GM21367 (cell line): Measurements from ENCODE around the gene RAC3.

Experiments
- ATAC-seq: cut with Tn5 transposase; IDR thresholded peaks from one replicate; pipeline ENCODE4 v1.9.1; 2021; ENCODE audit not compliant: unreplicated experiment

Gene RAC3

DNA sequence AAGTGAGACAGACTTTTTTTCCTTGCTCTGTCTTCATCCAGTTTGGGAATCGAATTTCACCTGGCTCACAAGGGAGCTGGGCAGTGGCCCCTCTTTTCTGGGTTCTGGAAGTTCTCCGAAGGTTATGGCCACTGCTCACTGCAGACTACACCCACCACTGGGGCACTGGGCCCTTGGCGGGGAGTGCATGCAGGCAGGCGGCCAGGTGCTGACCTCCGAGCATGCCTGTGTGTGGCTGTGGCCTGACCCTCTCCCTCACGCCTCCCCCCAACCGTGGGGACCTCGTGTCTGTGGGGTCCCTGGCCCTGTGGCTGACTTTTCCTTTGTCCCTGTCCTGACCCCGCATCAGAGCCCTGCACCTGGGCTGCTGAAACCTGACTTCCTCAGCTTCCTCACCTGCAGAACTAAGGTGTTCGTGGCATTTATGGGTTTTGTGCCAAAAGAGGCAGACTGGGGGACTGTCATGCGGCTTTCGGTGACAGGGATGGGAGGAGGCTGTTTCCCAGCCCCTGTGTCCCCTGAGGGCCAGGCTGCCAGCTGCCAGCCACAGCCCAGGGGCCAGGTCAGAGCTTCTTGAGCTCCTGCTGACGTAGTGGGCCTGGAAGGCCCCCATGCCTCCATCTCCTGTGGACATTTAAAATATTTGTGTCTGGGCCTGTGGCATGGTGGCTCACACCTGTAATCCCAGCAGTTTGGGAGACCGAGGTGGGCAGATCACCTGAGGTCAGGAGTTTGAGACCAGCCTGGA lies 32.6 kb upstream of the RAC3 start:
- no peak for ATAC-seq

DNA sequence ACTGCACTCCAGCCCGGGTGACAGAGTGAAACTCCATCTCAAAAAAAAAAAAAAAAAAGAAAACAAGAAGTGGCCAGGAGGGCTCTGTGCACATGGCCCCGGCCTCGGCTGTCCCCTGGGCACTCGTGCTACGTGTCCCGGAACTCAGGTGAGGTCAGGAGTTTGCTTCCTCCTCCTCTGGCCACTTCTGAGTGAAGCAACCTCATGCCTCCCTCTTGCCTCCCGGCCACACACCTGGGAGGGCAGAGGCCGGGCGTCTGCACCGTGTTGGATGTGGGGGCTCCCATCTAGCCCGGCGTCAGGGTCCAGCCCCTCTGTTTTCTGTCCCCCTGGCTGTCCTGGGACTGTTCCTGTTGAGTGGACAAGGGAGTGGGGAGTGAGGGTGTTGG lies 31.9 kb upstream of the RAC3 start:
- ATAC-seq = no peak

DNA sequence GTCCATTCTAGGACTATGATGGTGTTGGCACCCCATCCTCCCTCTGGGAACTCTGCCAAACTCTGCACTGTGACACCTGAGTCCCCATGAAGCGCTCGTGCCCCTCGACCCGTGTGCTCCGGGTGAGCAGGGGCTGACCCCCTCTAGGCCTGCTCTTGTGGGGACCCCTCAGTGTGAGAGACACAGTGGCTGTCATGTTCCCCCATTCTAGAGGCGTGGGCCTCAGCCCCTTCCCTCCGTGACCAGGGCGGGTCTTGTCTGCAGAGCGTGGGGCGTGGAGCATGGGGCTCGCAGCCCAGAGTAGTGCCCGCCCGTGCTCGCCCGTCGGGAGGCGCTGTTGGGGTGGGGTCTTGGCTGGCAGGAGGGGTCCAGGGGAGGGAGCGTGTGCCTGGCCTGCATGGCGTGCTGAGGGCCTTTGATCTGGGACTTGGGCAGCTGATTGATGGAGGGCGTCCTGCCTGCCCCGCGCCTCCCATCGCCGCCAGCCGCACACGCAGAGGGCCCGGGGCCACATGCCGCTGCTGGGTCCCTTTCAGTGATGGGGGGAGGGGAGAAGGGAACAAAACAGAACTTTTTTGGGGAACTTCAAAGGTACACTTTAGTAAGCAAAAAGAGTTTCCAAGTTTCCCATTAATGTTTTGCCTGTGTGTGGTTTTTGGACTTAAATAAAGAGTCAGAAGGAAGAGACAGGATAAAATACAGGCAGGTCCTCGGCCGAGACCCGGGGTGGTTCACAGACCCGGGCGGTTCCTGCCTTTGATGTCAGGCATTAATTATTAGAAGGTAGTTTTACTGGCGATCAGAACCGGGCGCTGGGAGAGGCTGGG lies 31.3 kb upstream of the RAC3 start:
- ATAC-seq = no peak

DNA sequence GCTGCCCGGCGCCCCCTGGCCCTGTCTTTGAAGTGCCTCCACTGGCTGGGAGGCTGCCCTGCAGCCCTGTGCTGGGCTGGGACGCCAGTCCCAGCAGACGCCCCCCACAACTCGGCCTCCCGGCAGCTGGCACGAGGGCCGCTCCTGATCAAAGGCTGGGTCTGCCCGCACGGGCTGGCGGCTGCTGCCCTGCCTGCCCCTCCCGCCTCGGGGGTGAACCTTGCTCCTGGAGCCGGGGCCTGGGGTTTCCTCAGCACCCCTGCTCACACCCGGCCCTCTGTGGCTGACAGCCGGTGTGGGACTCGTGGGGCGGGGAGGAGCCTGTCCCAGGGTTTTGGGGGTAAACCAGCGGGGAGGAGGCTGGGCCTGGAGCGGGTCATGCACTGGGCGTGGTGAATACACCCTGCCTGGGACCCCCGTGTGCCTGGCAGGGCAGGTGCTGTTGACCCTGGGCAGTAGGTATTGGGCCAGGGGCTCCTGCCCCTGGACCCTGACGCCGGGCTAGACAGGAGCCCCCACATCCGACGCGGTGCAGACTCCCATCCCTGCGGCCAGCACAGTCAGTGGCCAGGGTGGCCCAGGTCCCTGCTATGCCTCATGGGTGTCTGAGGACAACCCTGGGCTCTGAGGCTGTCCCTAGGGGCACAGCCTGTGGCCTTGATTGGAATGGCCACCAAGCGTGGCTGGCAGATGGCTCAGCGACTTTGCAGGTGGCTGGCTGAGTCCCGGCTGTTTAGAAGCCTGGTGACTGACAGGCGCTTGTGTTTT lies 30.5 kb upstream of the RAC3 start:
- ATAC-seq = no peak

DNA sequence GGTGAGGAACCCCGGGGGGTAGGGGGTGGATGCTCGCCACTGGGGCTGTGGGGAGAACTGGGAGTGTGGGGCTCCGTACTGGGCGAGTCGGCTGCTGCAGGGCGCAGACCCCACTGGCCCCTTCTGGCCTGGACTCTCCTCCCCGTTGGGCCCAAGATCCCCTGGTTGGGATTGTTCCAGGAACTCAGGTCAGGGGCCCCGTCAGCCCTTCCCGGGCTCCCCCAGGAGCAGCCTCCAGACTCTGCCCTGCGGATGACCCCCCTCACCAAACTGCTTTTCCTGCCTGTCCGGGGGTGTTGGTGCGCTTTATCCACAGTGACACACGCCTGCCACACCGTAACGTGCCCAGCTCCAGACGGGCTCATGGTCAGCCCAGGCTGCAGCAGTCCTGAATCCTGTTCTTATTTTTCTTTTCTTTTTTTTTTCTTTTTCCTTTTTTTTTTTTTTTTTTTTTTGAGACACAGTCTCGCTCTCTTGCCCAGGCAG lies 29.9 kb upstream of the RAC3 start:
- ATAC-seq = no peak

DNA sequence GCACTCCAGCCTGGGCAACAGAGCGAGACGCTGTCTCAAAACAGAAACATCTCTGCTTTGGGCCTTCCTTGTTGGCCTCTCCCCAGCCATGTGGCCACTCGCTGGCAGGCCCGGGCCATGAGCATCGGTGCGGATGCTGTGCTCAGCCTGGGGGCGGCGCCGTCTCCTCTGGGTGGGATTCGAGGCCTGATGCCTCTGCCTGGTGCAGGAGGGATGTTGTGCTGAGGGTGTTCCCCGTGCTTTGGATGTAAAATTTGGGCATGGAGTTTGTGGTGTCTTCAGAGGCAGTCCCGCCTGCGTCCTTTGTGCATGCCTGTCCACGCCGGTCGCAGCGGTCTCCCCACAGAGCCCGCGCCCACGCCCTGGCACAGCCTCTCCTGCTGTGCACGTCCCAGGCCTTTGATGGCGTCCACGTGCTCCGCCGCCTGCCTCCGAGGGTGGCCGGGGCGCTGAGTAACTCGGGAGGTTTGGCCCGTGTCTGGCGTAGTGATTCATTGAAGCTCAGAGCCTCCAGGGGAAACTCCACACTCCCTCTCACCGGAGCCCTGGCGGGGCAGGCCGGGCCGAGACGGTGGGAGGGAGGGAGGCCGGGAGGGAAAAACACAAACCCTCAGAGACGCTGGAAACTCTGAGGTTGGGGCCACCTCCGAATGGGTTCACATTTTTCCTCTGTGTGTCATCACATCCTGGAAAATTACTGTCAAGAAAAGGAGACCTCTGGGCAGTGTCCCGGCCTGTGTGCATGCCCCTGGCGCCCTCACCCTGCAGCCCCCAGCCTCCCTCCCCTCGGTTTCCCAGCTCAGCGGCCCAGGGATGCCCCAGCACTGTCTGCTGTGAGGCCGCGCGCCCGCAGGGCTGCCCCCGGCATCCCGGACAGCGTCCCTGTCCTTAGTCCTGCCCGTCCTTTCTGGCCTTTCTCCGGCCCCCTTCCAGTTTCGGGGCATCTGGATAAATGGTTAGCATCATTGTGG lies 27.8 kb upstream of the RAC3 start:
- no peak for ATAC-seq

DNA sequence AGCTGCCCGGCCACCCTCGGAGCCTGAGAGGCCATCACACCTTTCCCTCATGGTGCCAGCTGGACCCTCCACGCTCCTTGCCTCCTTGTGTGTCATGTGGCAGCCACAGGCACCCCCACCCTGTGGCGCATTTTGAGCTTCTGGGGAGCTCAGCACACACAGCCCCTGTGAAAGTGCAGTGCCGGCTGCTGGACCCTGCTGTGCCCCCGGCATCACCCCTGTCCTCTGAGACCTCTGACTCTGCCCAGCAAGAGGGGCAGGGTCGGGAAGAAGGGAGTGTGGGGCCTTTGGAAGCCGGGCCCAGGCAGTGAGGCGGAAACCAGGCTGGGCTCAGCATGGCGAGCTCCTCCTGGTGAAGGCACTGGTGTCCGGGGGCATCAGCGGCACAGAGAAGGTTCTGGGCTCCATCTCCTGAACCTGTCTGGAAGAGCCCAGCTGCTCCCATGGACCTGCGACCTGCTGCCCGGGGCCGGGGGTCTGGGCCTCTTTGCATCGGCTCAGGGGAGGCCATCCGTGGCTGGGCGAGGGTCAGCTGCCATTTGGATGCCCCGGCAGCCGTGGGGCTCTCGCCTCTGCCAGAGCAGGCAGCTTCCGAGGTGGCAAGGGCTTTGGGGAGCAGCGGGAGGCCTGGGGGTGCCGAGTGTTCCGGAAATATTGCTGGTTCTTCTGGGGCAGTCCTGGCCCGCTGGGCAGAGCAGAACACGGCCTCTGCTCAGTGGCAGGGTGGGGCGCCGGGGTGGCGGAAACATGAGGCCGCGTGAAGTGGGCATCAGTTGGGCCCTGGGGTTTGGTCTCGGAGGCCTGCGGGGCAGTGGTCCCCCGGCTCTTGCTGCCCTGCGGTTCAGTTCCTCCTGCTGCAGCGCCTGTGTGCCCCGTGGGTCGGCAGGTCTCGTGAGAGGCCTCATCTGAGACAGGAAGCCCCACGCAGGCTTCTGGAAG lies 26.7 kb upstream of the RAC3 start:
- ATAC-seq = no peak

DNA sequence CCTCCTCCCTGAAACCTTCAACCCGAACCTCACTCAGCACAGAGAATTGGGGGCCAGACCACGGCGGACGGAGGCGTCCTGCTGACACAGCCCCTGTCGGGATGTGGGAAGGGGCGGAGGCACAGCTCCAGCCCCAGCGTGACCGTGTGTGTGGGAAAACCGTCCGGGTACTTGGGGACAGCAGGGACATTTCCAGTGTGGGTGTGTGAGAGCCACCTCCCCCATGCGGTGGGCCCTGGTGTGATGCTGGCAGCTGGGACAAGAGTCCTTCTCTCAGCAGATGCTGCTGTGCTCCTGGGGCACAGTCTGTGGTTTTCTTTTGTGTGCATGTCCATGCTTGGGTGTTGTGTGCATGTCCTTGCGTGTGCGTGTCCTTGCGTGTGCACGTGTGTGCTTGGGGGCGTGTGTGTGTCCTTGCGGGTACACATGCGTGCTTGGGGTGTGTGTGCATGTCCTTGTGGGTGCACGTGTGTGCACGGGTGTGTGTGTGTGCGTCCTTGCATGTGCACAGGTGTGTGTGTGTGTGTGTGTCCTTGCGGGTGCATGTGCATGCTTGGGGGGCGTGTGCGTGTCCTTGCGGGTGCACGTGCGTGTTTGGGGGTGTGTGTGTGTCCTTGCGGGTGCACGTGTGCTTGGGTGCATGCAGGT lies 25.7 kb upstream of the RAC3 start:
- ATAC-seq = no peak

DNA sequence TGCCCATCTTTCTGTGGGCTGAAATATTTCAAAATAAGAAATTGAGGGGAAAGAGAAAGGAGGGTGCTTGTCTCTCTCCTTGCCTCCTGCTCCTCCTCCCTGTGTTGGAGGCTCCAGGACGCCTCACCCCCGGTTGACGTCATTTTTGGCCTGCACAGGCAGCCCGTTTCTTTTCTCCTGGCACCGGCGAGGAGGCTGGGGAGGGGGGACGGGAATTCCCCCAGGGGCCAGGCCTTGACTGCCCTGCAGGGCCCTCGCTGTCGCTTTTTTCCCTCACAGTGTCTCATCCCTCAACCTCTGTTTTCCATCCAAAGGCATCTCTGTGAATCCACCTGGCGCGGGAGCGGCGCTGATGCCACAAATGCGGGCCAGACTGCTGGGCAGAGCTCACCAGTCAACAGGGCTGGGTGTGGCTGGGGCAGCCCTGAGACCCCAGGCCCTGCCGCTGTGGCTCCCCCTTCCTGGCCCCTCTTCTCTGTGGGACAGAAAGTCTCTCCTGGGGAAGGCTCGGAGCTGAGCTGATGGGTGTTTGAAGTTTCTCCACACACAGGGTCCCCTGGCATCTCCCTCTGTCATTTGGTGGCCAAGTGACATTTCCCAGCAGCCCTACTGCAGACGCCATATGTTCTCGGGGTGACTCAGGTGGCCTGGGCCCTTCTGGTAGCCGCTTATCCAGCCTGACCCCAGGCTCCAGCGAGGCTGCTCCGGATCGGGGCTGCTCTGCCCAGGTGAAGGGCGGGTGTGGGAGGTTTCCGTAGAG lies 24.8 kb upstream of the RAC3 start:
- ATAC-seq = no peak

DNA sequence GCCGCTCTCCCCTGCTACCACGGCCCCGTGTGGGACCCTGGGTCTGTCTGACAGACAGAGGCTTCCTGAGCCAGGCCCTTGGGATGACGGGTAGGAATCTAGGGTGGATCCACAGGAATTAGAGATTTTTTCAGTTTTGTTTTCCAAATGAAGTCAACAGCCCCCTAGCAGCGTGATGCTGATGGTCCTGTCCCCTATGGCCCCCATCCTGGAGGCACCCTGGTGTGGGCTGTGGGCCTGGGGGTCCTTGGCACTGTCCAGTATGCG lies 24.3 kb upstream of the RAC3 start:
- ATAC-seq = no peak

DNA sequence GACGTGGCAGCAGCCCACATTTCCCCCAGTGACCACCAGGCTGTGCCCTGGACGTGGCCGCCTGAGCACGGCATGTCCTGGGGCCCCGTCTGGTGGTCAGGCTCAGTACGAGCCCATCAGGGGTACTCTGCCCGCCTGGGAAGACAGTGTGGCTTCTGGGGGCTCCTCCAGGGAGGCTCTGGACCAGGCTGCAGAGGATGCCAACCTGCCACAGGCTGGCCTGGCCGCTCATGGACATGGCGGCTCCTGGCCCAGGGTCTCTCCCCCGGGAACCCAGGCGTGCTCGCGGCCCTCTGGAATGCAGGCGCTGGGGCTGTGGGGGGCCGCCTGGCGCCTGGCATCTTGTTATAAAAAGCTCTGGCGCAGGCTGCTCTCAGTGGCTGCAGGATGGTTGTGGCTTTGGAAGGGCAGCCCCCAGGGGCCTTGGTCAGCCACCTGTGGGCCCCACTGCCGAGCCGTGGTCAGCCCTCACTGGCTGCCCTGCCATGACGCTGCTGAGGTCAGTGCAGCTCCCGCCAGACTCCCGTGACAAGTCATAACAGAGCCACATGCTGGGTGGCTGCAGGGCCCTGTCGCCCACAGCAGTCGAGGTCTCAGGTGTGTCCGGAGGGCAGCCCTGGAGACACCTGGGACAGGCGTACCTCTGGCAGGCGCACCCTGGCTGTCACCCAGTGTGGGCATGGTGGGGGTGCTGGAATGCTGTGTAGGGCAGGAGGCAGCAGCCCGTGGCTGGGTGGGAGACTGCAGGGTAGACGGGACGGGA lies 23.8 kb upstream of the RAC3 start:
- no peak for ATAC-seq

DNA sequence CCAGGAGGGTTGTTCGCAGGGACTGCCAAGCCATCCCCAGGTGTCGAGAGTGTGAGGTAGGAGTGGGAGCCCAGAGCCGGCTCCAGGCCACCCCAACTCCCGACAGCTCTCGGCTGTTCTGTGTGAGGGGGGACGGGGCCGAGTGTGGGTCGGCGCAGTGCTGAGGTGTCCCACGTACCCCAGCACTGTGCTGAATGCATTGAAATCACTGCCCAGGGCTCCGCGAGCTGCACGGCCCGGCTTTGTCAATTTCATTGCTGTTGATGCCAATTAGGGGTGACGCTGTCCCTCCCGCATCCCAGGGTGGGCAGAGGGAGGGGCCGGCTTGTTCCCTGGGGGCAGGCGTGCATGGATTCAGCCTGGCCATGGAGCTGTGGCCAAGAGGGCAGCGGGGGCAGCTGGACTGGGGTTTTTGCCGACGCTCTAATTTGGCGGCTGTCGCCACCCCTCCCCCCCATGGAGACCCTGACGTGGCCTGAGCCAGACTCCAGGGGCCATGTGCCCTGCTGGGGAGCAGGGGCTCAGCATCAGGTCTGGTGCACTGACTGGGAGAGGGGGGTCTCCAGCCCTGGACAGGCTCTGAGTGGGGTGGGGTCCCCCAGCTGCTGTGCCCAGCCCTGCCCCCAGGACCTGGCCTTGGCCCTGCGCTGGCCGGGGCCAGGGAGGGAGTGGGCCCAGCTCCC lies 23.1 kb upstream of the RAC3 start:
- no peak for ATAC-seq

DNA sequence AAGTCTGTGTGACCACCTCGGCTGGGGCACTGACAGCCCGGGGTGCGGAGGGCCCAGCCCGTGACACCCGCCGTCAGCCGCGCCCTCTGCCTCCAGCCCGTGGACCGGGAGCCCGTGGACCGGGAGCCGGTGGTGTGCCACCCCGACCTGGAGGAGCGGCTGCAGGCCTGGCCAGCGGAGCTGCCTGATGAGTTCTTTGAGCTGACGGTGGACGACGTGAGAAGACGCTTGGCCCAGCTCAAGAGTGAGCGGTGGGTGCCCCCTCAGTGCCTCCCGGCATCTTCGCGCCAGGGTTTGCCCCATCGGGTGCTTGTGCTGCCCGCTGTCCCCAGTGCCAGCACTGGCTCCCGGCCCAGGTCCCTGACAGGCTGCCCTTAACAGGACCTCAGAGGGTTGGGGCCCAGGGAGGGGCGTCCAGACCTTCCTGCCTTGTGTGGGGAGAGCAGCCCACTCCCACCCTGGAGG lies 22.5 kb upstream of the RAC3 start:
- no peak for ATAC-seq

DNA sequence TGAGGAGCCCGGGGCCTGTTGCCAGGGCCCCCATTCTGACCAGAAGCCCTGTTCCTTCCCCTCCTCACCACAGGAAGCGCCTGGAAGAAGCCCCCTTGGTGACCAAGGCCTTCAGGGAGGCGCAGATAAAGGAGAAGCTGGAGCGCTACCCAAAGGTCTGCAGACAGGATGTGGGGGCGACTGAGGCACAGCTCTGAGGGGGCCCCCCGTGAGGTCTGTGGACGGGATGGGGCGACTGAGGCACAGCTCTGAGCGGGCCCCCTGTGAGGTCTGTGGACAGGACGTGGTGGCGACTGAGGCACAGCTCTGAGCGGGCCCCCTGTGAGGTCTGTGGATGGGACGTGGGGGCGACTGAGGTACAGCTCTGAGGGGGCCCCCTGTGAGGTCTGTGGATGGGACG lies 22.1 kb upstream of the RAC3 start:
- ATAC-seq = no peak

DNA sequence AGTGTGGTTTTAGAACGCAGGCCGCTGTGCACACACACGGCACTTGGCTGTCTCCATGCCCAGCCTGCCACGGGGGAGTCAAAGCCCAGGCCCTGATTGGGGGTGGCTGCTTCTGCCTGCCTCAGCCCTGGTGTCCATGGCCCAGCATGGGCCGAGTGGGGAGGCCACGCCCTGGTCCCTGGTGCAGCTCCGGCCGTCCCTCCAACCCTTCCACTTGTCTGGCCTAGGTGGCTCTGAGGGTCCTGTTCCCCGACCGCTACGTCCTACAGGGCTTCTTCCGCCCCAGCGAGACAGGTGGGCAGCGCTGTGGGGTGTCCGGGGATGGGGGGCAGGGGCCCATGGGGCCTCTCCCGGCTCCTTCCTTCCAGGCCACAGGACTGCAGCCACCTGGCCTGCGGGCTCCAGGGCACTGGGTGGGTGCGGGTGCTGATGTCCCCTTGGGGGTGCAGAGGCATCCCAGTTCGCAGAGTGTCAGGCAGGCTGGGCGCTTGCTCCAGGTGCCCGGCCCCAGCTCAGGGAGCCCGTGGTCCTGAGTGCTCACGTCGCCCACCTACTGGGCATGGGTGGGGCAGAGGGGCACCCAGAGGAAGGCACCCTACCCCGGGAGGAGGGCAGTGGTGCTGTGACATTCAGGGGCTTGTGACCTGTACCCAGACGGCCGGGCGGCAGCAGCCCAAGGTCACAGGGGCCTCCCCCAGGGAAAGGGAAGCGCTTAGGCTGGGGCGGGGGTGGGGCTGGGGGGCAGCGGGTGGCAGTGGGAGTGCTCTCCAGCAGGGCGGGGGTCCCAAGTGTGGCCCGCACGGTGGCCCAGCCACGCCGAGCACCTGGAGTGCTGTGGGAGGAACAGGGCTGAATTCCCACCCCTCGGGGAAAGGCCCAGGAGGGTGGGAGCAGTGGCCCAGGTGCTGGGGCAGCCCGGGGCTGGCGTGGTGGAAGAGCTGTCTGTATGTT lies 20.6 kb upstream of the RAC3 start:
- ATAC-seq = no peak

DNA sequence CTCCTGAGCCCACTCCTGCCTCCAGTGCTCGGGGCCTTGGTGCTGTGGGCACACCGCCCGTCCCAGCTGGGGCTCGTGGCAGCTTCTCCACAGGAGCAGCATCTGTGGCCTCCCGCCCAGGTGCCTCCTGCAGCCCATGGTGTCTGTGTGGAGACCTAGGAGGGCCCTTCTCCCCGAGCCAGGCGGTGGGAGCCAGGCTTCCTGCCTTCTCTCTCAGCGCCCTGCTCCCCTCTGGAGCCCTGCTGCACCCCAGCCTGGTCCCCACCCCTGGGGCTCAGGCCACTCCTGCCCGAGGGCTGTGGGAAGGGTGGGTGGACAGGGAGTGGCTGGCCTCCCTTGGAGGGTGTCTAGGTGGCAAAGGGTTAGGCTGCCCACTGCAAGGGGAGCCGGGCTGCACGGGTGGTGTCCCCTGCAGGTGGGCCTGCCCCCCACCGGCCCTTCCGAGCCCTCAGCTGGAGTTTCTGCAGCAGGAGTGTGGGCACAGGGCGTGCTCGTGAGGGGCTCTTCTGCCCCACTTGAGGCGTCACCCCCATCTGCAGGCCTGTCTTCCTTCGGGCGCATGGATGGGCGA lies 19.8 kb upstream of the RAC3 start:
- no peak for ATAC-seq
